ENCODE measurements around the gene BCL7A. TPM values are rescaled to one million over a fixed set of nuclear protein-coding genes. Genes with fewer than 3 reads are reported as not detected.
A peak's percentile ranks its signal among the peaks of the same experiment; 100 is the strongest.

The BCL7A gene
- total and polyA plus RNA-seq, 10 of the 15 experiments (the other 5 are each of a cell fraction or from before 2014, with no cell fraction given): 0.37 to 17.2 (median 11.7) TPM

DNA sequence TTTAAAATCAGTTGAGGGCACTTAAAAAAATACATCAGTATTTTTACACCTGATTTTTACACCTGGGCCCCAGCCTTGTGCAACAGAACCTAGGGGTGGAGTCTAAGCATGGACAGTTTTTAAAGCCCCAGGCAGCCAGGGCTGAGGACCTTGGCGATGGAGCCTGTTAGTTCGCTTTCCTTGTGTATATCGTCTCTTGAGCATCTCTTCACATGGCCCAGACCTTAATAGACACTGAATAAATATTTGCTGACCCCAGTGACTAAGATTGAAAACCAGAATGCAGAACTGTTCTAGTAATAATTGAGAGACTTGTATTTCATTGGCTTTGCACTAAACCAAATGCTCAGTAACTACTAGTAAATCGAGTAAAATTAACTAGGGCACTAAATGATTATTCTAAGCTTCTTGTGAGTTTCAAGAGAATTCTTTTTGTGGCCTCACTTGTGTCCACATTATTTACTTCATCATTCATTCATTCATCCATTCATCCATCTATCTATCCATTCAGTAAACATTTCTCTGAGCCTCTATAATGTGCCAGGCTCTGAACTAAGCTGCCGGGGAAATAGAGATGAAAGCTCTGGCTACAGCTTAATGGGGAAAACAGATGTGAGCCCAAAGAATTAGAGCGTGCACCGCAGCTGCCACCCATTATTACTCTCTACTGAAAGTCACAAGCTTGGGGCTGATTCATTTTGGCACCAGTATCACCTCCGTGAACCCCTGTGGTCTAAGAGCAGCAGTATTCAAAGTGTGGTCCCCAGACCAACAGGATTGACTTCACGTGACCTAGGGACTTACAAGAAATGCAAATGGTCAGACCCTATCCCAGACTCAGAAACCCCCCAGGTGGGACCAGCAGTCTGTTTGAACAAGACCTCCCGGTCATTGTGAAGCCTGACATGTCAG lies 30.7 kb upstream of the BCL7A start (continued):
- peak; percentile 97 for TF ChIP-seq TCF3 (IDR thresholded peaks at IDR 0.05; ENCODE audit: borderline replicate concordance, insufficient read depth, low read depth, low read length)
- TF ChIP-seq TARDBP (IDR thresholded peaks at IDR 0.05; ENCODE audit: borderline replicate concordance): 0 out of 2 replicates have a peak, but pooled peaks have one; percentile 25
- no peak for TF ChIP-seq CBX3 (IDR thresholded peaks at IDR 0.05; ENCODE audit: borderline replicate concordance, low read depth)
- TF ChIP-seq, protein P1, sequence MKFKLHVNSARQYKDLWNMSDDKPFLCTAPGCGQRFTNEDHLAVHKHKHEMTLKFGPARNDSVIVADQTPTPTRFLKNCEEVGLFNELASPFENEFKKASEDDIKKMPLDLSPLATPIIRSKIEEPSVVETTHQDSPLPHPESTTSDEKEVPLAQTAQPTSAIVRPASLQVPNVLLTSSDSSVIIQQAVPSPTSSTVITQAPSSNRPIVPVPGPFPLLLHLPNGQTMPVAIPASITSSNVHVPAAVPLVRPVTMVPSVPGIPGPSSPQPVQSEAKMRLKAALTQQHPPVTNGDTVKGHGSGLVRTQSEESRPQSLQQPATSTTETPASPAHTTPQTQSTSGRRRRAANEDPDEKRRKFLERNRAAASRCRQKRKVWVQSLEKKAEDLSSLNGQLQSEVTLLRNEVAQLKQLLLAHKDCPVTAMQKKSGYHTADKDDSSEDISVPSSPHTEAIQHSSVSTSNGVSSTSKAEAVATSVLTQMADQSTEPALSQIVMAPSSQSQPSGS (IDR thresholded peaks at IDR 0.05; ENCODE audit: low read length): peak; percentile 86
- TF ChIP-seq ZBED1 (IDR thresholded peaks at IDR 0.05; ENCODE audit: borderline replicate concordance): peak; percentile 73
- TF ChIP-seq, protein P2, sequence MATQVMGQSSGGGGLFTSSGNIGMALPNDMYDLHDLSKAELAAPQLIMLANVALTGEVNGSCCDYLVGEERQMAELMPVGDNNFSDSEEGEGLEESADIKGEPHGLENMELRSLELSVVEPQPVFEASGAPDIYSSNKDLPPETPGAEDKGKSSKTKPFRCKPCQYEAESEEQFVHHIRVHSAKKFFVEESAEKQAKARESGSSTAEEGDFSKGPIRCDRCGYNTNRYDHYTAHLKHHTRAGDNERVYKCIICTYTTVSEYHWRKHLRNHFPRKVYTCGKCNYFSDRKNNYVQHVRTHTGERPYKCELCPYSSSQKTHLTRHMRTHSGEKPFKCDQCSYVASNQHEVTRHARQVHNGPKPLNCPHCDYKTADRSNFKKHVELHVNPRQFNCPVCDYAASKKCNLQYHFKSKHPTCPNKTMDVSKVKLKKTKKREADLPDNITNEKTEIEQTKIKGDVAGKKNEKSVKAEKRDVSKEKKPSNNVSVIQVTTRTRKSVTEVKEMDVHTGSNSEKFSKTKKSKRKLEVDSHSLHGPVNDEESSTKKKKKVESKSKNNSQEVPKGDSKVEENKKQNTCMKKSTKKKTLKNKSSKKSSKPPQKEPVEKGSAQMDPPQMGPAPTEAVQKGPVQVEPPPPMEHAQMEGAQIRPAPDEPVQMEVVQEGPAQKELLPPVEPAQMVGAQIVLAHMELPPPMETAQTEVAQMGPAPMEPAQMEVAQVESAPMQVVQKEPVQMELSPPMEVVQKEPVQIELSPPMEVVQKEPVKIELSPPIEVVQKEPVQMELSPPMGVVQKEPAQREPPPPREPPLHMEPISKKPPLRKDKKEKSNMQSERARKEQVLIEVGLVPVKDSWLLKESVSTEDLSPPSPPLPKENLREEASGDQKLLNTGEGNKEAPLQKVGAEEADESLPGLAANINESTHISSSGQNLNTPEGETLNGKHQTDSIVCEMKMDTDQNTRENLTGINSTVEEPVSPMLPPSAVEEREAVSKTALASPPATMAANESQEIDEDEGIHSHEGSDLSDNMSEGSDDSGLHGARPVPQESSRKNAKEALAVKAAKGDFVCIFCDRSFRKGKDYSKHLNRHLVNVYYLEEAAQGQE (IDR thresholded peaks at IDR 0.05; ENCODE audit: low read depth, low read length): no peak
- TF ChIP-seq, protein P3, sequence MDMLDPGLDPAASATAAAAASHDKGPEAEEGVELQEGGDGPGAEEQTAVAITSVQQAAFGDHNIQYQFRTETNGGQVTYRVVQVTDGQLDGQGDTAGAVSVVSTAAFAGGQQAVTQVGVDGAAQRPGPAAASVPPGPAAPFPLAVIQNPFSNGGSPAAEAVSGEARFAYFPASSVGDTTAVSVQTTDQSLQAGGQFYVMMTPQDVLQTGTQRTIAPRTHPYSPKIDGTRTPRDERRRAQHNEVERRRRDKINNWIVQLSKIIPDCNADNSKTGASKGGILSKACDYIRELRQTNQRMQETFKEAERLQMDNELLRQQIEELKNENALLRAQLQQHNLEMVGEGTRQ (IDR thresholded peaks at IDR 0.05; ENCODE audit: borderline replicate concordance, low read depth, low read length): peak; percentile 65
- TF ChIP-seq YY1 (IDR thresholded peaks at IDR 0.05; ENCODE audit: low read depth, low read length): no peak
- TF ChIP-seq RAD51 (IDR thresholded peaks at IDR 0.05): peak; percentile 93
- TF ChIP-seq CBFB (IDR thresholded peaks at IDR 0.05; ENCODE audit: low read depth): peak; percentile 79
- no peak for TF ChIP-seq SUZ12 (IDR thresholded peaks at IDR 0.05; ENCODE audit: unreplicated experiment)
- peak; percentile 70 for TF ChIP-seq ATF7 (IDR thresholded peaks at IDR 0.05; ENCODE audit: low read depth)
- TF ChIP-seq SREBF1 (IDR thresholded peaks at IDR 0.05; ENCODE audit: low read length): peak; percentile 51
- TF ChIP-seq JUNB (IDR thresholded peaks at IDR 0.05): peak; percentile 95
- peak; percentile 92 for TF ChIP-seq EED (IDR thresholded peaks at IDR 0.05; ENCODE audit: low read depth)
- peak; percentile 84 for TF ChIP-seq DPF2 (IDR thresholded peaks at IDR 0.05)
- TF ChIP-seq, protein P4, sequence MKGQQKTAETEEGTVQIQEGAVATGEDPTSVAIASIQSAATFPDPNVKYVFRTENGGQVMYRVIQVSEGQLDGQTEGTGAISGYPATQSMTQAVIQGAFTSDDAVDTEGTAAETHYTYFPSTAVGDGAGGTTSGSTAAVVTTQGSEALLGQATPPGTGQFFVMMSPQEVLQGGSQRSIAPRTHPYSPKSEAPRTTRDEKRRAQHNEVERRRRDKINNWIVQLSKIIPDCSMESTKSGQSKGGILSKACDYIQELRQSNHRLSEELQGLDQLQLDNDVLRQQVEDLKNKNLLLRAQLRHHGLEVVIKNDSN (IDR thresholded peaks at IDR 0.05; ENCODE audit: borderline replicate concordance, extremely low read length, insufficient read depth, low read depth, low read length): peak; percentile 81
- peak; percentile 85 for TF ChIP-seq ZNF217 (IDR thresholded peaks at IDR 0.05)
- TF ChIP-seq, protein P5, sequence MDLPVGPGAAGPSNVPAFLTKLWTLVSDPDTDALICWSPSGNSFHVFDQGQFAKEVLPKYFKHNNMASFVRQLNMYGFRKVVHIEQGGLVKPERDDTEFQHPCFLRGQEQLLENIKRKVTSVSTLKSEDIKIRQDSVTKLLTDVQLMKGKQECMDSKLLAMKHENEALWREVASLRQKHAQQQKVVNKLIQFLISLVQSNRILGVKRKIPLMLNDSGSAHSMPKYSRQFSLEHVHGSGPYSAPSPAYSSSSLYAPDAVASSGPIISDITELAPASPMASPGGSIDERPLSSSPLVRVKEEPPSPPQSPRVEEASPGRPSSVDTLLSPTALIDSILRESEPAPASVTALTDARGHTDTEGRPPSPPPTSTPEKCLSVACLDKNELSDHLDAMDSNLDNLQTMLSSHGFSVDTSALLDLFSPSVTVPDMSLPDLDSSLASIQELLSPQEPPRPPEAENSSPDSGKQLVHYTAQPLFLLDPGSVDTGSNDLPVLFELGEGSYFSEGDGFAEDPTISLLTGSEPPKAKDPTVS (IDR thresholded peaks at IDR 0.05; ENCODE audit: low read depth, low read length): no peak
- TF ChIP-seq ASH2L (IDR thresholded peaks at IDR 0.05; ENCODE audit: borderline replicate concordance, low read depth): no peak
- TF ChIP-seq PAX5 (IDR thresholded peaks at IDR 0.05; ENCODE audit: borderline replicate concordance, low read depth, low read length): peak; percentile 97
- no peak for TF ChIP-seq CHD1 (IDR thresholded peaks at IDR 0.05; ENCODE audit: low read depth, low read length)

Data from GM12878 (cell line).